Panc1 (cell line): Measurements from ENCODE around the gene NAALAD2.

Experiments used
- POLR2AphosphoS5 ChIP-seq: IDR thresholded peaks from 2 replicates; pipeline ENCODE4 v1.6.1; 2012; ENCODE audit warnings: mild to moderate bottlenecking, low read depth, low read length, moderate library complexity
- SIN3A ChIP-seq: IDR thresholded peaks from 2 replicates; pipeline ENCODE4 v1.6.1; 2012; ENCODE audit warnings: low read depth, mild to moderate bottlenecking, low read length, moderate library complexity, borderline replicate concordance; ENCODE audit not compliant: insufficient read depth
- TCF7L2 ChIP-seq: IDR thresholded peaks from 2 replicates; pipeline ENCODE4 v1.6.1; 2011; ENCODE audit warnings: mild to moderate bottlenecking, low read depth, low read length, inconsistent platforms
- TF ChIP-seq, protein P1 (sequence below): fragments of 450-650 bp; IDR thresholded peaks from 2 replicates; pipeline ENCODE4 v1.5.1; 2017; ENCODE audit warnings: mild to moderate bottlenecking

DNA sequence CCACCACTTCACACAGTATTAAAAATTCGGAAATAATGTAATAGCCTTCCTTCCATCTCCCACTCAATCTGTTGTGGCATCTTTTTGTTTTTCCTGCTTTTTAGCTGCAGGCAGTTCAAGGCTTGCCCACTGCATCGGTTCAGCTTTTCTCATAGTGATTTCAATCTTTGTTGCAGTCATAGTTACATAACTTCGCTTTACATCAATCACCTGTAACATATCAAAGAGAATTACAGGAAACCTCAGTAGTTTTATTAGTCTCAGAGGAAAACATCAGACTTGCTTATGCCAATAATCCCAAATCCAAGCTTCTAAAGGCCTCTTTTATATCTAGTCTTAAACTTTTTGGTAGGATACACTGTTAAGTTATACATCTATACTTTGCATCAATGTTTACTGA is 67.9 kb downstream of the NAALAD2 start:
- TF ChIP-seq TCF7L2: no peak
- TF ChIP-seq, protein P1, sequence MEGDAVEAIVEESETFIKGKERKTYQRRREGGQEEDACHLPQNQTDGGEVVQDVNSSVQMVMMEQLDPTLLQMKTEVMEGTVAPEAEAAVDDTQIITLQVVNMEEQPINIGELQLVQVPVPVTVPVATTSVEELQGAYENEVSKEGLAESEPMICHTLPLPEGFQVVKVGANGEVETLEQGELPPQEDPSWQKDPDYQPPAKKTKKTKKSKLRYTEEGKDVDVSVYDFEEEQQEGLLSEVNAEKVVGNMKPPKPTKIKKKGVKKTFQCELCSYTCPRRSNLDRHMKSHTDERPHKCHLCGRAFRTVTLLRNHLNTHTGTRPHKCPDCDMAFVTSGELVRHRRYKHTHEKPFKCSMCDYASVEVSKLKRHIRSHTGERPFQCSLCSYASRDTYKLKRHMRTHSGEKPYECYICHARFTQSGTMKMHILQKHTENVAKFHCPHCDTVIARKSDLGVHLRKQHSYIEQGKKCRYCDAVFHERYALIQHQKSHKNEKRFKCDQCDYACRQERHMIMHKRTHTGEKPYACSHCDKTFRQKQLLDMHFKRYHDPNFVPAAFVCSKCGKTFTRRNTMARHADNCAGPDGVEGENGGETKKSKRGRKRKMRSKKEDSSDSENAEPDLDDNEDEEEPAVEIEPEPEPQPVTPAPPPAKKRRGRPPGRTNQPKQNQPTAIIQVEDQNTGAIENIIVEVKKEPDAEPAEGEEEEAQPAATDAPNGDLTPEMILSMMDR: no peak
- no peak for TF ChIP-seq POLR2AphosphoS5
- TF ChIP-seq SIN3A: no peak
